HG02678 (cell line): ENCODE measurements around the gene GTPBP6.
"Not testable (repeated sequence)": the region's sequence is repeated elsewhere in the genome, so short reads cannot be mapped to it uniquely, and the experiment has no call there.

Source experiments
- ATAC-seq: cut with Tn5 transposase; IDR thresholded peaks from one replicate; pipeline ENCODE4 v1.9.1; 2021; ENCODE audit warnings: mild to moderate bottlenecking, moderate library complexity; ENCODE audit not compliant: unreplicated experiment

Gene GTPBP6

DNA sequence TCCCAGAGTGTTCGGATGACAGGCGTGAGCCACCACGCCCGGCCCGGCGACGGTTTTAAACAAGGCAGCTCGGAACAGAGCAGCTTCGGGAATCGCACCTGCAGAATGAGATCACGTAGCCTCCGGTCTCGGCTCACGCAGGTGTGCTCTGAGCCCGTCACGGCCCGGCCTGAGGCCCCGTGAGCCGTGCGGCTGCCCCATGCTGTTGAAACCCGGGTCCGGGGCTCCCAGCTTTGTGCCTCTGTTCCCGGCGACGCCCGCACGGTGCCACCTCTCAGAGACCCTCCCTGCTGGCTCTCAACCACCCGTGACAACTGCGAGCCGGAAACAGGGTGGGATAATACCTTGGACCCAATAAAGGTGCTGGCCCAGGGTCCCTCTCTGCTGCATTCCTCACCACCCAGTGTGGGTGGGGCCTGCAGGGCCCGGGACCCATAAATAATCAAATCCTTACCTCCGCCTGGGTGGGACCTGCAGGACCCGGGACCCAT, 50.8 kb downstream of the GTPBP6 start:
- no peak for ATAC-seq

DNA sequence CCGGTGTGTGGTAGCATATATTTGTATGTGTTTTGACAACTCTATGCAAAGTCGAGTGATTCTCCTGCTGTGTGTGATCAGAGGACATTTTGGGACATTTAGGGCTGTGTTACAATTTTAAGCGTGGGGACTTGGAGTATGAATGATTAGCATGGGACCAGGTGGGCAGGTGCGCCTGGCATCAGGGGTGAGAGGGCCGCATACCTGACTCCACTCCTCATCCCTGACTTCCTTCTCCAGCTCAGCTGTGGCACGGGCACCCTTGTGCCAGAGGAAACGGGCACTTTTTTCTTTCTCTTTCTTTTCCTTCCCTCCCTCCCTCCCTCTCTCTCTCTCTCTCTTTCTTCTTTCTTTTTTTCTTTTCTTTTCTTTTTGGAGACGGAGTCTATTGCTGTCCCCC, 53.1 kb downstream of the GTPBP6 start:
- ATAC-seq: no peak

DNA sequence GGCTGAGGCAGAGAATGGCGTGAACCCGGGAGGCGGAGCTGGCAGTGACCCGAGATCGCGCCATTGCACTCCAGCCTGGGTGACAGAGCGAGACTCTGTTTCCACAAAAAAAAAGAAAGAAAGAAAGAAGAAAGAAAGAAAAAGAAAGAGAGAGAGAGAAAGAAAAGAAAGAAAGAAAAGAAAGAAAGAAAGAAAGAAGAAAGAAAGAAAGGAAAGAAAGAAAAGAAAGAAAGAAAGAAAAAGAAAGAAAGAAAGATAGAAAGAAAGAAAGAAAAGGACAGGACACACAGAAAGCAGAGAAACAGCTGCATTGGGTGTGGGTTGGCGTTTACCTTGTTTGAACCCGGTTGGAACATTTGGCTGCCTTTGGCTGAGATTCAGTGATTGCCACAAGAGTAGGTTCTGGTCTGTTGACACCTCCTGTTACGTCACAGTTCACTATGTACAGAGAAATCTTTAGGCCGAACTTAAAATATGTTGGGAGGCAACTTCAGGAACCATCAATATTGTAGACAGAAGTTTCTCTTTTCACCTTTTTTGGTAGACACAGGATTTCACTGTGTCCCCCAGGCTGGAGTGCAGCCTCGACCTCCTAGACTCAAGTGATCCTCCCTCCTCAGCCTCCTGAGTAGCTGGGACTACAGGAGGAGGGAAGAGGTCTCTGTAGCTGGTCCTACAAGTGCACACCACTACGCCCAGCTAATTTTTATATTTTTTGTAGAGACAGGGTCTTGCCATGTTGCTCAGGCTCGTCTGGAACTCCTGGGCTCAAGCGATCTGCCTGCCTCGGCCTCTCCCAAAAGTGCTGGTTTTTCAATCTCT, 53.8 kb downstream of the GTPBP6 start:
- no peak for ATAC-seq

DNA sequence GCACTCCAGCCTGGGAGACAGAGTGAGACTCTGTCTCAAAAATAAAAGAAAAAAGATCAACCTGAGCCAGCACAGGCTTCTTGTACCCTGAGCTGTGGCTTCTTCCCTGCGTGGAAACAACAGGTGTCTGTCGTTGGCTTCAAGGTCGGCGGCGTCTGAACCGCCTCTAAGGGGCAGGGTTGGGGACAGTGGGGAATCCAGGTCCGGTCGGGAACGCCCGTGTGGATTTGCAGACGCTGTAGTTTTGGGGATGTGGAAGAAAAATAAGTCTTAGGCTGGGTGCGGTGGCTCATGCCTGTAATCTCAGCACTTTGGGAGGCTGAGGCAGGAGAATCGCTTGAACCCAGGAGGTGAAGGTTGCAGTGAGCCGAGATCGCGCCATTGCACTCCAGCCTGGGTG, 54.6 kb downstream of the GTPBP6 start:
- ATAC-seq: not testable (repeated sequence)

DNA sequence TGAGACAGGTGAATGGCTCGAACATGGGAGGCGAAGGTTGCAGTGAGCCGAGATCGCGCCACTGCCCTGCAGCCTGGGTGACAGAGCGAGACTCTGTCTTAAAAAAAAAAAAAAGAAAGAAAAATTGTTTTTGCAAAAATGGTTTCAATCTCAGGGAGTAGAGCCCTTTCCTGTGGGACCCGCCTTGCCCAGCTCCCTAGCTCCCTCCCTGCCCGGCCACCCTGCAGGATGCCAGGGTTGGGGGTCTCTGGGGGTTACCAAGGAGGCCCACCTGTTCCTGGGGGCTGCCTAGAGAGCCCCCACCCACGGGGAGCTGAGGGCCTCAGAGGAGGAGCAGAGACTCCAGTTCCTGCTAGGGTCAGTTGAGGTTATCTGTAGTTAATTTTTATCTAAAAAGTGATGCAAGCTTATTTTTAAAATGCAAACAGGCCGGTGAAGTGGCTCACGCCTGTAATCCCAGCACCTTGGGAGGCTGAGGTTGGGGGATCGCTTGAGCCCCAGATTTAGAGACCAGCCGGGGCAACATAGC, 56.2 kb downstream of the GTPBP6 start:
- ATAC-seq: peak; percentile 84

DNA sequence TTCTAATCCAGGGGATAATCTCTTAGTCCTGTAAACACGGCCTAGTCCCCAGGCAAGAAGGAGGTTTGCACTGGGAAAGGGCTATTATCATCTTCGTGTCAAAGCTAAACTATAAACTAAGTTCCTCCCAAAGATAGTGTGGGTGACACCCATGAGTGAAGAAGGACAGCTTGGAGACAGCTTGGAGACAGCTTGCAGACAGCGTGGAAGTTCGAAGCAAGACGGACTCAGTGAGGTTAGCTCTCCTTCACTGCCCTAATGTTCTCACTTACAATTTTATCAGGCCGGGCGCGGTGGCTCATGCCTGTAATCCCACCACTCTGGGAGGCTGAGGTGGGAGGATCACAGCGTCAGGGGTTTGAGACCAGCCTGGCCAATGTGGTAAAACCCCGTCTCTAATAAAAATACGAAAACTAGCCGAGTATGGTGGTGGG, 56.7 kb downstream of the GTPBP6 start:
- no peak for ATAC-seq

DNA sequence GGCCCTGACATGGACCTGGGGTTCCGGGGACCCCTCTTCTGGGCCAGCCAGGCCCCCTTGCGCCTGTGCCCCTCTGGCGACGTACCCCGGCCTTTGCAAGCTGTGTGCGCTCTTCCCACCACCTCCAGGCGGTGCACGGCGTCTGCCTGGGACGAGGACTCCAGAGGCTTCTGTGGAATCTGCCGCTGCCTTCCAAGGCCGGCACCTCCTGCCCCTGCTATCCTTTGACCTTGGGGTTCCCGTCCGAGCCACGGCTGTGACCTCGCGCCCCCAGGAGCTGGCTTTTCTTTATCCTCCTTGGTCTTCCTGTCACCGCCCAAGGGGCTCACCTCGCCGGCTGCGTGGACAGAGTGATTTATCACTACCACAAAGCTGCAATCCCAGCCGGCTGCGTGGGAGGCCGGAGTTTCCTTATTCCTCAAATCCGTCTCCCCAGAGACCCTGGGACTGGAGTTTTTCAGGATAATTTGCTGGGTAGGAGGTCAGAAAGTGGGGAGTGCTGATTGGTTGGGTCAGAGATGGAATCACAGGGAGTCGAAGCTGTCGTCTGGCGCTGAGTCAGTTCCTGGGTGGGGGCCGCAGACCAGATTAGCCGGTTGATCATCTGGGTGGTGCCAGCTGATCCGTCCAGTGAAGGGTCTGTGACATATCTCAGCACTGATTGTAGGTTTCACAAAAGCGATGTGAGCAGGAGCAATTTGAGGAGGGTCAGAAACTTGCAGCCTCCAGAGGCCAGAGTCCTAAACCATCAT, 57.3 kb downstream of the GTPBP6 start:
- no peak for ATAC-seq

DNA sequence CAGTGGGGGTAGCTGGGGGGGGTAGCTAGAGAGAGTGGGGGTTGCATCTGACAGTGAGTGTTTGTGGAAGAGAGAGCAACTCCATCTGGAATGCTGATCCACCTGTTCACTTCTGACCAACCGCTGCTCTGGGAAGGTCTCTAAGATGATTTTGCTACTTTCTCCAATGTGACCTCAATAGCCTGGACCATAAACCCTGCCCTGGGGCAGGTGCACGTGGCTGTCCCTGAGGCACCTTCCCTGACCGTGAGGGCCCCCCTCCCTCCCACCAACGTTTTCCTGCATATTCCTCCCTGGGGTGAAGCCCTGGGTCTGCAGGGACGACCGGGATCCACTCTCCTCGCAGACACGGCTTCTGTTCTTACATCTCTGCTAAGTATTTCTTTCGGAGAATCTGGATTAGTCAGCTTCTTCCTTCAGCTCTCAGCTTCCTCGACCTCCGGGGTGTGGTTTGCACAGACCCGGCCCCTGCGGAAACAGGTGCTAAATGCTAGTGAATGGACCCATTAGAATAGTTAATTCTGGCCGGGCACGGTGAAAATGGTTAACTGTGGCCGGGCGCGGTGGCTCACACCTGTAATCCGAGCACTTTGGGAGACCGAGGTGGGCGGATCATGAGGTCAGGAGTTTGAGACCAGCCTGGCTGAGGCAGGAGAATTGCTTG, 58.8 kb downstream of the GTPBP6 start:
- no peak for ATAC-seq

DNA sequence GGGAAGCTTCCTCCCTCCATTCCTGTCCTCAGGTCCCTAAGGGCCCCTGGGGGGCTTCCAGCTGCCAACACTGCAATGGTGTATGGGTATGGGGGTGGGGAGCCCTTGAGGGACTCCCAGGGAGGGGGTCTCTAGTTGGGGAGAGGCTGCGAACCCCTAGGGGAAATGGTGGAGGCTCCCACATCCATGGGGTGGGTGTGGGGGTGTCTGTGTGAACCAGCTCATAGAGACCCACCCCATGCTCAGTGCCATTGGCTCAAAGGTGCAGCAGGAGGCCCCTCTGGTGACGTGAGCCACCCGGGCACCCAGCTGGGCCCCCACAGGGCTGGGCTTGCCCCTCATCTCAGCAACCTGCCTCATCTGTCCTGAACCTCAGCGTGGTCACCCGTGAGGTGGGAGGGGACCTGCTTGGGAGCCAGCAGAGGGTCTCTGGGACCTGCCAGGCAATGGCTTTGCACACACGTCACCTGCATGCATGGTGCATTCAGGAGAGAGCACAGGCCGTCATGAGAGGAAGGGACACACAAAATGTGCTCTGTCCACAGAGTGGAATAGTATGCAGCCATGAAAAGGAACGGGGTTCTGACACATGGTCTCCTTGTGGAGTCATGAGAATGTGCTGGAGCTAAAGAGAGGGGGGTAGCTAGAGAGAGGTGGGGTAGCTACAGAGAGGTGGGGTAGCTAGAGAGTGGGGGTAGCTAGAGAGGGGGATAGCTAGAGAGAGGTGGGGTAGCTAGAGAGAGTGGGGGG, 60.1 kb downstream of the GTPBP6 start:
- no peak for ATAC-seq

DNA sequence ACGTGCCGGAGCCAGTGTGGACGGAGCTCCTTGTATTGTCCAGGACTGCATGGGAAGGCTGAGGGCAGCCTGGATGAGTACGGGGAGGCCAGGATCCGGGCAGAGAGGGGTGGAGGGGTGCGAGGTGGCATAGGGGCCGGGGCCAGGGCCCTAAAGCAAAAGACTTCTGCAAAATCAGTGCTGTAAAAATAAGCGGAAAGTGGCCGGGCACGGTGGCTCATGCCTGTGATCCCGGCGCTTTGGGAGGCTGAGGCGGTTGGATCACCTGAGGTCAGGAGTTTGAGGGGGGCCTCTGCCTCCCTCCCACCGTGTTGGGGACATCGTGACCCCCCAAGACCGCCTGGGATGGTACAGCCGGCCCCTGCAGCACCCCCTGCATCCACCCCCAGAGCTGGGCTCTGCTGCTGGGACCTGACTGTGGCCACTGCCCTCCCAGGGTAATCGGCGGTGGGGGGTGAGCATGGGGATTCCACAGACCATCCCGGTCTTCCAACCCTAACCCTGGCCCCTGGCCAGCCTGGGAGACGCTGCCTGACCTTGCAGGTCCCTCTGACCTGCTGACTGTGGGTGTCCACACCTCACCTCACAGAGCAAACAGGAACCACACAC, 60.8 kb downstream of the GTPBP6 start:
- ATAC-seq: no peak

DNA sequence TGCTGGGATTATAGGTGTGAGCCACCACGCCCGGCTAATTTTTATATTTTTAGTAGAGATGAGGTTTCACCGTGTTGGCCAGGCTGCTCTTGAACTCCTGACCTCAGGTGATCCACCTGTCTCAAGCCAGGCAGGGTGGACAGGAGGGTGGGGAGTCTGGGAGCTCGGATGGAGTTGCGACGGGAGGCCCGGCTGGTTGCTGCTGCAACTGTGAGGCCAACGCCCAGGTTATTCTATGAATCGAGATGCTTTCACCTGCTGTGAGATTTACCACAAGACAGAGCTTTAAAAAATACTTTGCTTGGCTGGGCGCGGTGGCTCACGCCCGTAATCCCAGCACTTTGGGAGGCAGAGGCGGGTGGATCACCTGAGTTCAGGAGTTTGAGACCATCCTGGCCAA, 61.5 kb downstream of the GTPBP6 start:
- not testable (repeated sequence) for ATAC-seq

DNA sequence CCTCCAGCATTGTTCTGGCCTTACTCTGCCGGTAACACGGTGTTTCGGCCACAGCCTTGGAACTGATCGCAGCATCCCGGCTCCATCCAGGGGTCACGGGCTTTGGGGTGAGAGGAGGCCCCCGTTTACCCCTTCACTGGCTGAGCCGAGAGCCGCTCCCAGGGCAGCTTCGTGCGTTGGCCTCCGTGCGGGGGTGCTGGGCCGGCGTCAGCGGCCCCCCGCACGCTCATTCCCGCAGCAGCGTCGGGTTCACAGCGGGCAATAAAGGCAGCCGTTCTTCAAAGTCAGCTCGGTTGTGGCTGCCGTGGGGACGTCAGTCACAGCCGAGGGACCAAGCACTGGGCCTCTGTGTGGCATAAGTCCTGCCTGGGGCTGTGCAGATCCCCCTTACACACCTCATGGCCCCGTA, 62.7 kb downstream of the GTPBP6 start:
- ATAC-seq: no peak
